ENCODE results near the gene RNMT. TPM values are rescaled to one million over a fixed set of nuclear protein-coding genes. Genes with fewer than 3 reads are reported as not detected.
"Not testable (repeated sequence)": the region's sequence is repeated elsewhere in the genome, so short reads cannot be mapped to it uniquely, and the experiment has no call there.

The RNMT gene
- total RNA-seq (2013), result 18.9 TPM
- 10 to 100 TPM; 12.9 to 36.4 (median 32.6) TPM for polyA plus RNA-seq
- polyA minus RNA-seq, result 4.2 and 5.3 TPM in 2 replicates
- 54.0 to 152 (median 108) reads per million in 11 experiments for total RNA-seq

- no peak for TF ChIP-seq CTCF (IDR thresholded peaks at IDR 0.05)
- Histone ChIP-seq H3K36me3 (replicated peaks in 1 of 2; ENCODE audit: control insufficient read depth in 1 of 2, insufficient read depth in 2 of 2, low read length in 2 of 2) (peaks cover 0 to 15% of the 10 kb centered on the region in 2 donors), H2AFZ (ENCODE audit: insufficient read depth, low read depth, low read length, poor library complexity, severe bottlenecking) (peak within 1 kb of the TSS; percentile 93), H3K9ac (ENCODE audit: insufficient read depth, low read length, poor library complexity, severe bottlenecking) (peak within 1 kb of the TSS; percentile 93), H3K4me2 (replicated peaks; ENCODE audit: extremely low read depth, low read length, poor library complexity, severe bottlenecking) (peak within 1 kb of the TSS; percentile 67), H3K27ac (ENCODE audit: low read depth in 1 of 2, low read length in 2 of 2) (peak within 1 kb of the TSS; percentile 90 to 99), H3K4me1 (ENCODE audit: control insufficient read depth in 1 of 2, insufficient read depth in 2 of 2, low read length in 2 of 2) (peaks cover 15 to 25% of the 10 kb centered on the region in 2 donors), H4K20me1 (ENCODE audit: insufficient read depth, low read length) (peaks cover 19% of the 10 kb centered on the region), H3K9me3 (replicated peaks in 1 of 2; ENCODE audit: control insufficient read depth in 1 of 2, insufficient read depth in 1 of 2, low read length in 2 of 2) (no peaks in the 10 kb centered on the region), H3K27me3 (ENCODE audit: control insufficient read depth in 2 of 2, insufficient read depth in 2 of 2, low read length in 2 of 2) (no peaks in the 10 kb centered on the region), H3K79me2 (ENCODE audit: insufficient read depth, low read length) (peaks cover 94% of the 10 kb centered on the region), H3K4me3 (replicated peaks in 1 of 3; ENCODE audit: low read depth in 2 of 3, low read length in 3 of 3) (peak within 1 kb of the TSS; percentile 76 to 84 (median 84))
- under 1% methylated on average over 75 of the region's 76 CpGs for WGBS (ENCODE audit: insufficient coverage)
- peak within 1 kb of the TSS; percentile 90 to 98 for H3K4me3 Mint-ChIP-seq
- H3K4me1 Mint-ChIP-seq, result peaks cover 33% of the 10 kb centered on the region
- peak; percentile 92 to 97 (median 96) for DNase-seq
- no peaks in the 10 kb centered on the region for H3K27me3 Mint-ChIP-seq (ENCODE audit: low read depth in 3 of 3)
- intact Hi-C loops (cut with micrococcal nuclease), result loop anchor here in 1 of 2 donors (5.0 to 10.0 kb wide), 6 partner anchors 169 to 1024 kb away; partner anchors contain the start of genes CEP76, LDLRAD4, PSMG2 and PTPN2
- H3K27ac Mint-ChIP-seq, result peak within 1 kb of the TSS; percentile 98 to 100 (median 99)
- no peaks in the 10 kb centered on the region for H3K9me3 Mint-ChIP-seq
- peaks cover 6 to 13% of the 10 kb centered on the region in 2 donors for H3K36me3 Mint-ChIP-seq
Observed at GRCh38 chr18:13726232-13726971, at the start of gene RNMT, which contains the start of gene FAM210A. RNMT (plus strand) TSS chr18:13726673; CDS start chr18:13731518, 4,845 bp downstream. FAM210A (minus strand) TSS chr18:13726558; CDS start chr18:13682077, 44,481 bp downstream.

- intact Hi-C loops (cut with micrococcal nuclease); H3K4me1 Mint-ChIP-seq; H3K27me3 Mint-ChIP-seq (ENCODE audit: low read depth in 3 of 3); H3K9ac ChIP-seq (ENCODE audit: insufficient read depth, low read length, poor library complexity, severe bottlenecking); H3K4me3 ChIP-seq (replicated peaks in 1 of 3; ENCODE audit: low read depth in 2 of 3, low read length in 3 of 3); H3K4me3 Mint-ChIP-seq; H3K9me3 ChIP-seq (replicated peaks in 1 of 2; ENCODE audit: control insufficient read depth in 1 of 2, insufficient read depth in 1 of 2, low read length in 2 of 2); H3K4me1 ChIP-seq (ENCODE audit: control insufficient read depth in 1 of 2, insufficient read depth in 2 of 2, low read length in 2 of 2); H3K4me2 ChIP-seq (replicated peaks; ENCODE audit: extremely low read depth, low read length, poor library complexity, severe bottlenecking); DNase-seq; H3K79me2 ChIP-seq (ENCODE audit: insufficient read depth, low read length); H3K27ac ChIP-seq (ENCODE audit: low read depth in 1 of 2, low read length in 2 of 2); H4K20me1 ChIP-seq (ENCODE audit: insufficient read depth, low read length); H3K27ac Mint-ChIP-seq; H3K27me3 ChIP-seq (ENCODE audit: control insufficient read depth in 2 of 2, insufficient read depth in 2 of 2, low read length in 2 of 2); H3K36me3 ChIP-seq (replicated peaks in 1 of 2; ENCODE audit: control insufficient read depth in 1 of 2, insufficient read depth in 2 of 2, low read length in 2 of 2); H2AFZ ChIP-seq (ENCODE audit: insufficient read depth, low read depth, low read length, poor library complexity, severe bottlenecking); H3K9me3 Mint-ChIP-seq: not testable (repeated sequence)
- 100% methylated on average over 4 of the region's 13 CpGs for WGBS (ENCODE audit: insufficient coverage)
- peaks cover 12 to 15% of the 10 kb centered on the region in 2 donors for H3K36me3 Mint-ChIP-seq
Observed at GRCh38 chr18:13677350-13677749, 49.1 kb upstream of the RNMT start.

Measured in CD14-positive monocyte (primary cell).